ENCODE results near the gene ABL2.

The ABL2 gene

GRCh38 chr1:179153217-179153616 is 76.3 kb downstream of the ABL2 start:
- Histone ChIP-seq H3F3A (ENCODE audit: control insufficient read depth, insufficient read depth) (no peaks in the 10 kb centered on the region), H3K79me2 (ENCODE audit: control insufficient read depth, low read length) (peaks cover 20% of the 10 kb centered on the region), H3K36me3 (ENCODE audit: control insufficient read depth, low read length) (no peaks in the 10 kb centered on the region), H3K9me2 (replicated peaks; ENCODE audit: control insufficient read depth, low read length) (no peaks in the 10 kb centered on the region), H3K4me3 (ENCODE audit: low read length) (no peak overlapping the region), H3K4me2 (ENCODE audit: low read length) (no peak overlapping the region), H3K27ac (ENCODE audit: low read depth, low read length) (no peak overlapping the region), H3K27me3 (ENCODE audit: control insufficient read depth, low read length) (no peaks in the 10 kb centered on the region), H3K9me3 (ENCODE audit: control insufficient read depth, insufficient read depth, low read length) (no peaks in the 10 kb centered on the region), H4K20me1 (ENCODE audit: control insufficient read depth, insufficient read depth, low read depth, low read length) (no peaks in the 10 kb centered on the region), H3K4me1 (ENCODE audit: control insufficient read depth, low read length) (peaks cover 27% of the 10 kb centered on the region)
- TF ChIP-seq CTCF (IDR thresholded peaks at IDR 0.05; ENCODE audit: low read depth, low read length, poor library complexity, severe bottlenecking) (no peak), EZH2phosphoT487 (IDR thresholded peaks at IDR 0.05; ENCODE audit: borderline replicate concordance, low read length) (no peak)

GRCh38 chr1:179151908-179152682 is 77.4 kb downstream of the ABL2 start:
- no peak for TF ChIP-seq CTCF (IDR thresholded peaks at IDR 0.05; ENCODE audit: low read depth, low read length, poor library complexity, severe bottlenecking)
- no peak for TF ChIP-seq EZH2phosphoT487 (IDR thresholded peaks at IDR 0.05; ENCODE audit: borderline replicate concordance, low read length)
- Histone ChIP-seq H3F3A (ENCODE audit: control insufficient read depth, insufficient read depth) (no peaks in the 10 kb centered on the region), H3K4me2 (ENCODE audit: low read length) (peak overlapping the region; percentile 13), H4K20me1 (ENCODE audit: control insufficient read depth, insufficient read depth, low read depth, low read length) (no peaks in the 10 kb centered on the region), H3K4me1 (ENCODE audit: control insufficient read depth, low read length) (peaks cover 27% of the 10 kb centered on the region), H3K79me2 (ENCODE audit: control insufficient read depth, low read length) (peaks cover 20% of the 10 kb centered on the region), H3K4me3 (ENCODE audit: low read length) (0 out of 2 replicates have a peak overlapping the region, but pooled peaks have one; percentile 7), H3K9me2 (replicated peaks; ENCODE audit: control insufficient read depth, low read length) (no peaks in the 10 kb centered on the region), H3K9me3 (ENCODE audit: control insufficient read depth, insufficient read depth, low read length) (no peaks in the 10 kb centered on the region), H3K27ac (ENCODE audit: low read depth, low read length) (no peak overlapping the region), H3K36me3 (ENCODE audit: control insufficient read depth, low read length) (no peaks in the 10 kb centered on the region), H3K27me3 (ENCODE audit: control insufficient read depth, low read length) (no peaks in the 10 kb centered on the region)

GRCh38 chr1:179146911-179147310 is 82.6 kb downstream of the ABL2 start:
- Histone ChIP-seq H4K20me1 (ENCODE audit: control insufficient read depth, insufficient read depth, low read depth, low read length) (no peaks in the 10 kb centered on the region), H3K36me3 (ENCODE audit: control insufficient read depth, low read length) (no peaks in the 10 kb centered on the region), H3F3A (ENCODE audit: control insufficient read depth, insufficient read depth) (0 out of 2 replicates have a peak, but pooled peaks cover 2% of the 10 kb centered on the region), H3K4me2 (ENCODE audit: low read length) (no peak overlapping the region), H3K79me2 (ENCODE audit: control insufficient read depth, low read length) (peaks cover 13% of the 10 kb centered on the region), H3K4me3 (ENCODE audit: low read length) (no peak overlapping the region), H3K4me1 (ENCODE audit: control insufficient read depth, low read length) (peaks cover 16% of the 10 kb centered on the region), H3K9me2 (replicated peaks; ENCODE audit: control insufficient read depth, low read length) (no peaks in the 10 kb centered on the region), H3K9me3 (ENCODE audit: control insufficient read depth, insufficient read depth, low read length) (no peaks in the 10 kb centered on the region), H3K27ac (ENCODE audit: low read depth, low read length) (no peak overlapping the region), H3K27me3 (ENCODE audit: control insufficient read depth, low read length) (no peaks in the 10 kb centered on the region)
- TF ChIP-seq CTCF (IDR thresholded peaks at IDR 0.05; ENCODE audit: low read depth, low read length, poor library complexity, severe bottlenecking) = no peak
- no peak for TF ChIP-seq EZH2phosphoT487 (IDR thresholded peaks at IDR 0.05; ENCODE audit: borderline replicate concordance, low read length)
